Caki2 (cell line): Measurements from ENCODE around the gene COL20A1. TPM values are rescaled to one million over a fixed set of nuclear protein-coding genes. Genes with fewer than 3 reads are reported as not detected.

Source experiments
- DNase-seq: peaks from one replicate; pipeline ENCODE4 v3.0.0-alpha.2; 2015; ENCODE audit warnings: low read depth
- in situ Hi-C: cut with HindIII; loops from 2 replicates; pipeline ENCODE4 v1.10.0; 2016; ENCODE audit warnings: low sequenced_read_pairs, low pct_unique_long_range_greater_than_20kb, mixed read lengths
- total RNA-seq: library from RNA; depleted of rRNA; stranded (reverse); fragments of >200 nt; shearing (Covaris generic); gene quantifications from 2 replicates; pipeline ENCODE4 v1.2.3, GENCODE V29; 2014; ENCODE audit warnings: low replicate concordance

COL20A1 gene
- total RNA-seq, 1 experiment from 2014 or later = 0.14 TPM

DNA sequence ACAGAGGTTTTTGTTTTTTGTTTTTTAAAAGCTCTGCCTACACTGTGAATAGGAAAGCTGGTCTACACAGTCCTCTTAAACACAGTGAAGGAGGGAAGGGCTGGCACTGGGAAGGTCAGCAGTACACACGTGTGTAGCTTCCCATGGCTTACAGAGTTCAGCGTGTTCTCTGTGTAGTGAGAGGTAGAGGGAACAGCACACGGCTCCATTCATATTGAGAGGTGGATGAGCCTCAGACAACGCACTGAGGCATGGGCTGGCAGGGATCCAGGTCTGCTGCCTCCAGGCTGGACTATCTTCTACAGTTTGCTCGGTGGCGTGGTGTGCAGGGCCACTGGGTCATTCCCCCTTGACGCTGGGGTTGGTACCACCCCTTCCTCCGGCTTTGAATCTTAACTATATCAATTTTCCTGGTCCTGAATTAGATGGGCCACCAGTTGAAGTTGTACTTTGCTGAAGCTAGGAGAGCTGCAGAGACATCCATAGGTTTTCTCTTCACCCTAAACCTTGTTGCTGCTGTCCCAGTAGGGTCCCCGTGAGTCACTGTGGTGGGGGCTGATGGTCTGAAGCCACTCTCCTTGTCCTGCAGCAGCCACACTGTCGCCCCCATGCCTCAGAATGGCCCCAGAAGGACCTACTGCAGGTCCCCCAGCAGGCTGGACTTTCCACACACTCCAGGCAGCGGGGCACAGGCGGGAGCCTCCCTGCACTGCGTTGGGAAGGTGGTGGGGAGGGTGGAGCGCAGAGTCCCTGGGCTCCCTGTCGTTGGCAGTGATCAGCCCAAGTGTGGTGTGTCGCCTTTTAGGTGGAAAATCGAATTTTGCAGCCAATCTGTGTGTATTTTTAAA, 18.4 kb upstream of the COL20A1 start:
- no peak for DNase-seq
- in situ Hi-C loops = loop anchor here (5.0 to 25.0 kb wide), 3 partner anchors 52 to 313 kb away; no protein-coding TSS in a partner anchor

GRCh38 chr20:63275825-63276224, 17.2 kb upstream of the COL20A1 start:
- no peak for DNase-seq

GRCh38 chr20:63276956-63277355, 16.0 kb upstream of the COL20A1 start:
- DNase-seq = no peak
- in situ Hi-C loops = loop anchor here (5.0 to 25.0 kb wide), 3 partner anchors 55 to 310 kb away; no protein-coding TSS in a partner anchor

More at GRCh38 chr20:63275825-63276224, 17.2 kb upstream of the COL20A1 start:
- in situ Hi-C loops = loop anchor here (5.0 to 25.0 kb wide), 3 partner anchors 54 to 311 kb away; no protein-coding TSS in a partner anchor

GRCh38 chr20:63277466-63278272, 15.3 kb upstream of the COL20A1 start:
- in situ Hi-C loops = loop anchor here (5.0 to 25.0 kb wide), 3 partner anchors 55 to 310 kb away; no protein-coding TSS in a partner anchor
- no peak for DNase-seq

GRCh38 chr20:63278661-63279060, 14.3 kb upstream of the COL20A1 start:
- no peak for DNase-seq
- in situ Hi-C loops = loop anchor here (5.0 to 25.0 kb wide), 3 partner anchors 56 to 309 kb away; no protein-coding TSS in a partner anchor

- DNase-seq = no peak
- in situ Hi-C loops = loop anchor here (5.0 to 25.0 kb wide), 3 partner anchors 58 to 307 kb away; no protein-coding TSS in a partner anchor
Measured at GRCh38 chr20:63279931-63280330, 13.1 kb upstream of the COL20A1 start.

DNA sequence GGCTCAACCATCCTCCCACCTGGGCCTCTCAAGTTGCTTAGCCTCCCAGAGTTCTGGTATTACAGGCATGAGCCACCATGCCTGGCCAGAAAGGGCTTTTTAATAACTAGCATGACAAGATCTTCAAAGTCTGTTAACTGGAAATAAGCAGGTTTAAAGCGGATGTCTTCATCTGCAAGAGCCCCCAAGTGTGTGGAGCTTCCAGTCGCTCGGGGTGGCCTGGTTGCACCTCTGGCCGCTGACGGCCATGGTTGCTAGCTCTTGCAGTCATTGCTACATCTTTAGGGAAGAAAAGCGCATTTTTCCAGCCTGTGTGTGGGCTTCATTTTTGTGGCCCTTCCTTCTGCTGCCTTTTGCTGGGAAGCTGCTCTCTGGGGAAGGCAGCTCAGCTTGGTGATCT, 12.6 kb upstream of the COL20A1 start:
- in situ Hi-C loops = loop anchor here (25.0 kb wide), 2 partner anchors 107 to 307 kb away; no protein-coding TSS in a partner anchor
- no peak for DNase-seq

DNA sequence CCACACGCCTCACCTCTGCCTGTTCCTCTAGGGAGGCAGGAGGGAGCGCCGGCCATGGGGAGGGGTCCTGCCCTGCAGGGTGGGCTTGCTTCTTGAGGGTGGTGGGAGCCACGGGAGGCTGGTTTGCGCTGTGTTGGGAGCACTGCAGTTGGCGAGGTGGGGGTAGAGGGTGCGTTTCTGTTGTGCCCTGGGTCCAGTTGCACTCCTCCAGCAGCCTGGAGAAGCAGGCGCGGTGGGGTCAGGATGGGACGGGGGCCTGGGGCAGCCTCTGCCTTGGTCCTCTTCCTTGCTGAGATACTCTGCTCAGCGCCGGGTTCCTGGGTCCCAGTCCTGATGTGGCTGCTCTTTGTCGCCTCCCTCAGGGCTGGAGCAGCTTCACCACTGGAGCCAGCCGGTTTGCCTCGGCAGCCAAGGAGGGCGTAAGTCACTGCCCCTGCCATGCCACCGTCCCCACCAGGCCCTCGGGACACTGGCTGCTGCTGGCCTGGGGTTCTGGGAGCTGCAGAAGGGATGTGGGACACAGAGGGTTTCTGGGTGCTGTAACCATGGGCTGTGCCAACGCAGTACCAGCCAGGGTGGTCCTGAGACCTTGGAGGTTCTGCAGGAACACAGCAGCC, 11.9 kb upstream of the COL20A1 start:
- in situ Hi-C loops = loop anchor here (25.0 kb wide), 2 partner anchors 106 to 306 kb away; no protein-coding TSS in a partner anchor
- no peak for DNase-seq

- DNase-seq = no peak
- in situ Hi-C loops = loop anchor here (25.0 kb wide), 2 partner anchors 105 to 305 kb away; no protein-coding TSS in a partner anchor
Measured at GRCh38 chr20:63281742-63282665, 11.0 kb upstream of the COL20A1 start.

- in situ Hi-C loops = loop anchor here (25.0 kb wide), 2 partner anchors 104 to 304 kb away; no protein-coding TSS in a partner anchor
- DNase-seq = no peak
Measured at GRCh38 chr20:63282946-63283345, 10.0 kb upstream of the COL20A1 start.

GRCh38 chr20:63283397-63284082, 9.4 kb upstream of the COL20A1 start:
- DNase-seq = no peak
- in situ Hi-C loops = loop anchor here (25.0 kb wide), 2 partner anchors 104 to 304 kb away; no protein-coding TSS in a partner anchor

DNA sequence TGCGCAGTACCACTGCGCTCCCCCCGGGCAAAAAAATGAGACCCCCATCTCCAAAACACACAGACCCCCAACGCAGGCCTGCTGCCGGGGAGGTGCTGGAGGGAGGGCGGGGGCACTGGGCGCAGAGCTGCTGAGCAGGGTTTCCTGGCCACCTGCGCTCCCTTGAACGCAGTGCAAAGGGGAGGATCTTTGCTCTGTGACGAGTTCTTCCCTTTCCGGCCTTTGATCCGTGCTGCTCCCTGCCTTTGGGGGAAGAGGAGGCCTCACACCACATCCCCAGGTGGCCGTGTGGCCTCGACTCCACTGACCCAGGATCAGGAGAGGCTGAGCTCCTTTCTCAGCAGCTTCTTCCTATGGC, 8.9 kb upstream of the COL20A1 start:
- DNase-seq = no peak
- in situ Hi-C loops = loop anchor here (25.0 kb wide), 2 partner anchors 103 to 303 kb away; no protein-coding TSS in a partner anchor

GRCh38 chr20:63284544-63284949, 8.4 kb upstream of the COL20A1 start:
- no peak for DNase-seq
- in situ Hi-C loops = loop anchor here (25.0 kb wide), 2 partner anchors 103 to 303 kb away; no protein-coding TSS in a partner anchor

GRCh38 chr20:63284981-63285524, 7.9 kb upstream of the COL20A1 start:
- in situ Hi-C loops = loop anchor here (25.0 kb wide), 2 partner anchors 102 to 302 kb away; no protein-coding TSS in a partner anchor
- DNase-seq = no peak

DNA sequence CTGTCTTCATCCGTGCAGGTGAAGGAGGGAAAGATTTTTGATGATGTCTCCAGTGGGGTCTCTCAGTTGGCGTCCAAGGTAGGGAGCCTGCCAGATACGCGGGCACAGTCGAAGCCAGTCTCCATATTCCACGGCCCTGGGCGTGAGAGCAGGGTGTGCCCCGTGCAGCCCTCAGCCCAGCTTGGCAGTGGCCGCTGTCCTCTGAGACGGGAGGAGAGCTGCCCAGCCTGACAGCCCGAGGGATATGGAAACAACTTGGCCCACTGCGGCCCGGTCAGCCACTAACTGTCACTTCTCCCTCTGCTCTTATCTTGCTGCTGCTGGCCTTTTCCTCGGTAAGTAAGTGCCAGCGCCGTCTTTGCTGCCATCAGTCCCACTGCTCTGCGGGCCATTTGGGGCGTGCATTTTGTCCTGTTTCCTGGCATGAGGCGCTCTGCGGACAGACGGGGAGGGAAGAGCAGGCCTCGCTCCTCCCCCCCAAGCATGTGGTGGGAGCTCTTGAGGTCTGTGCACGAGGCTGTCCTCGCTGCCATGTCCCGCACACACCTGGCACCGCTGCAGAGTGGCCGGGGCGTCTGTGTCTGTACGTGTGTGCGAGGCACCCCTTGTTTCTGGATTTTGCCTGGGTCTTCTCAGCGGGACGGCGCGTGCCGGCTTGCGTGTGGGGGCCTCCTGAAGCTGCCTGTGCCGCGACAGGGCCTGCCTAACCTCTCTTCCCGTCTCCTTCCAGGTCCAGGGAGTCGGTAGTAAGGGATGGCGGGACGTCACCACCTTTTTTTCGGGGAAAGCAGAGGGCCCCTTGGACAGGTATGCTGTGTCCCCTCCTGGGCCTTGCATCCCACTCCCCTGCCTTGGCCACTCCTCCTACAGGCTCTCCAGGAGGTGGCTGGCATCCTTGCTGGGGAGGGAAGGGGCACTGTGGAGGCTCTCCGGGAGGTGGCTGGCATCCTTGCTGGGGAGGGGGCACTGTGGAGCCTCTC, 7.1 kb upstream of the COL20A1 start:
- in situ Hi-C loops = loop anchor here (25.0 kb wide), 2 partner anchors 101 to 301 kb away; no protein-coding TSS in a partner anchor
- no peak for DNase-seq
